ENCODE measurements around the gene SLFNL1.

DNA sequence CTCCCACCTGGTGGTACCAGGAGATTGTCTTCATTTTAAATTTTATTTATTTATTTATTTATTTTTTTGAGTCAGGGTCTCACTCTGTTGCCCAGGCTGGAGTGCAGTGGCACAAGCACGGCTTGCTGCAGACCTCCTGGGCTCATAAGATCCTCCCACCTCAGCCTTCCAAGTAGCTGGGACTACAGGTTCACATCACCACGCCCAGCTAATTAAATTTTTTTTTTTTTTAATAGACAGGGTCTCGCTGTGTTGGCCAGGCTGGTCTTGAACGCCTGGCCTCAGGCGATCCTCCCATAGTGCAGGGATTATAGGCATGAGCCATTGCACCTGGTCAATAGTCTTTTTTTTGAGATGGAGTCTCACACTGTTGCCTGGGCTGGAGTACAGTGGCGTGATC is 8.5 kb downstream of the SLFNL1 start:
- TF ChIP-seq, protein P1, sequence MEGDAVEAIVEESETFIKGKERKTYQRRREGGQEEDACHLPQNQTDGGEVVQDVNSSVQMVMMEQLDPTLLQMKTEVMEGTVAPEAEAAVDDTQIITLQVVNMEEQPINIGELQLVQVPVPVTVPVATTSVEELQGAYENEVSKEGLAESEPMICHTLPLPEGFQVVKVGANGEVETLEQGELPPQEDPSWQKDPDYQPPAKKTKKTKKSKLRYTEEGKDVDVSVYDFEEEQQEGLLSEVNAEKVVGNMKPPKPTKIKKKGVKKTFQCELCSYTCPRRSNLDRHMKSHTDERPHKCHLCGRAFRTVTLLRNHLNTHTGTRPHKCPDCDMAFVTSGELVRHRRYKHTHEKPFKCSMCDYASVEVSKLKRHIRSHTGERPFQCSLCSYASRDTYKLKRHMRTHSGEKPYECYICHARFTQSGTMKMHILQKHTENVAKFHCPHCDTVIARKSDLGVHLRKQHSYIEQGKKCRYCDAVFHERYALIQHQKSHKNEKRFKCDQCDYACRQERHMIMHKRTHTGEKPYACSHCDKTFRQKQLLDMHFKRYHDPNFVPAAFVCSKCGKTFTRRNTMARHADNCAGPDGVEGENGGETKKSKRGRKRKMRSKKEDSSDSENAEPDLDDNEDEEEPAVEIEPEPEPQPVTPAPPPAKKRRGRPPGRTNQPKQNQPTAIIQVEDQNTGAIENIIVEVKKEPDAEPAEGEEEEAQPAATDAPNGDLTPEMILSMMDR (conservative IDR thresholded peaks at IDR 0.05 in 1 of 2, IDR thresholded peaks at IDR 0.05 in 1 of 2; ENCODE audit: low read depth in 1 of 2, low read length in 2 of 2) = no peak
- TF ChIP-seq EZH2 (IDR thresholded peaks at IDR 0.05; ENCODE audit: low read length, missing control alignments) = no peak
